ENCODE data around the gene OXT. TPM values are rescaled to one million over a fixed set of nuclear protein-coding genes. Genes with fewer than 3 reads are reported as not detected.
A peak's percentile ranks its signal among the peaks of the same experiment; 100 is the strongest.

Gene OXT
- total and polyA plus RNA-seq, 2 of the 4 experiments (the other 2 are of a cell fraction): not detected

GRCh38 chr20:3041854-3042409, 29.5 kb upstream of the OXT start:
- ChIA-PET POLR2A (ENCODE audit: unreplicated experiment) (no interaction called here), CTCF (interaction anchor here (0.7 kb wide), 1 partner anchor 41 kb away, joined by 3 read pairs; no protein-coding TSS in a partner anchor)
- Histone ChIP-seq H2AK9ac (replicated peaks; ENCODE audit: low read depth, low read length, poor library complexity) (no peak overlapping the region), H3K9me3 (ENCODE audit: control insufficient read depth, insufficient read depth, low read length) (no peaks in the 10 kb centered on the region), H3K36me3 (ENCODE audit: control insufficient read depth, insufficient read depth, low read length) (peaks cover 30% of the 10 kb centered on the region), H3K9ac (ENCODE audit: low read depth, low read length) (no peak overlapping the region; the same call in none of the 2 replicates), H4K20me1 (ENCODE audit: insufficient read depth, low read length) (peaks cover 5% of the 10 kb centered on the region), H3K4me3 (ENCODE audit: insufficient read depth, low read depth, low read length) (no peak overlapping the region), H3K4me2 (ENCODE audit: low read depth, low read length) (peak overlapping the region; percentile 64), H4K91ac (ENCODE audit: insufficient read depth, low read depth, low read length) (no peak overlapping the region), H2BK20ac (ENCODE audit: low read depth, low read length) (no peak overlapping the region), H2BK5ac (ENCODE audit: low read depth, low read length, poor library complexity, severe bottlenecking) (peak overlapping the region; percentile 7), H2AK5ac (ENCODE audit: low read depth, low read length) (no peak overlapping the region), H3K79me1 (ENCODE audit: low read depth in 1 of 2, low read length in 2 of 2) (peaks cover 5 to 9% of the 10 kb centered on the region in 2 experiments), H2BK120ac (ENCODE audit: low read depth, low read length) (no peak overlapping the region), H3K9me1 (ENCODE audit: insufficient read depth, low read length) (peaks cover 16% of the 10 kb centered on the region), H2AFZ (replicated peaks; ENCODE audit: low read length, poor library complexity) (no peak overlapping the region), H3K27ac (ENCODE audit: insufficient read depth, low read length) (peak overlapping the region; percentile 50; the same call in 1 of the 2 replicates), H2BK15ac (ENCODE audit: low read depth, low read length) (no peak overlapping the region), H3K23ac (ENCODE audit: low read depth, low read length) (peak overlapping the region; percentile 60; the same call in 1 of the 2 replicates), H3K4ac (ENCODE audit: low read depth, low read length) (no peak overlapping the region), H3K4me1 (ENCODE audit: control insufficient read depth, insufficient read depth, low read length) (peaks cover 11% of the 10 kb centered on the region), H4K5ac (ENCODE audit: low read depth, low read length) (peak overlapping the region; percentile 56), H3K18ac (ENCODE audit: low read depth, low read length) (no peak overlapping the region), H3K14ac (replicated peaks; ENCODE audit: low read depth, low read length) (0 out of 2 replicates have a peak overlapping the region, but pooled peaks have one; percentile 24), H3K56ac (ENCODE audit: extremely low read depth, insufficient read depth, low read length) (no peak overlapping the region), H4K8ac (ENCODE audit: low read depth in 2 of 2, low read length in 2 of 2) (peak overlapping the region in 1 of 2 experiments; percentile 10; a peak in 1 of 4 replicates), H3K27me3 (ENCODE audit: control insufficient read depth, insufficient read depth, low read length) (no peaks in the 10 kb centered on the region)
- in situ Hi-C loops (cut with MboI; ENCODE audit: low sequenced_read_pairs): no loop called here
- DNase-seq (peak; percentile 4), ATAC-seq (ENCODE audit: low read depth) (no peak)
- no CpG with 5 or more reads among the region's 10 CpGs for WGBS, 2 experiments (ENCODE audit: extremely low coverage in 2 of 2, insufficient read length in 1 of 2)
- intact Hi-C loops (cut with micrococcal nuclease): no loop called here
- no TSS peak for BruUV-seq (replicated peaks)
- dilution Hi-C loops (cut with HindIII; ENCODE audit: low sequenced_read_pairs, unreplicated experiment): no loop called here
- no peak for TF ChIP-seq CTCF (conservative IDR thresholded peaks at IDR 0.05; ENCODE audit: low read depth, low read length)
- no peak for TF ChIP-seq FOS (IDR thresholded peaks at IDR 0.05; ENCODE audit: low read depth, low read length)
- no peak for TF ChIP-seq MXI1 (IDR thresholded peaks at IDR 0.05; ENCODE audit: borderline replicate concordance, low read depth, low read length)
- no peak for TF ChIP-seq MAFK (IDR thresholded peaks at IDR 0.05; ENCODE audit: low read depth, low read length)
- no peak for TF ChIP-seq BHLHE40 (IDR thresholded peaks at IDR 0.05; ENCODE audit: low read depth, low read length)

Measured in IMR-90 (cell line).